Measurements from ENCODE around the gene LPAR1. TPM values are rescaled to one million over a fixed set of nuclear protein-coding genes. Genes with fewer than 3 reads are reported as not detected.

The LPAR1 gene
- total RNA-seq, 1 experiment from 2014 or later, result 11.0 TPM

- BruUV-seq (replicated peaks), result no TSS peak
- no peak overlapping the region for H3K27ac ChIP-seq (ENCODE audit: low read length)
- no peaks in the 10 kb centered on the region; the same call in 1 of the 2 replicates for H3K9me3 ChIP-seq (ENCODE audit: control insufficient read depth, insufficient read depth, low read depth, low read length)
- ChIA-PET CTCF (interaction anchor here (0.7 kb wide), 1 partner anchor 585 kb away, joined by 3 read pairs; no protein-coding TSS in a partner anchor), POLR2A (no interaction called here)
- in situ Hi-C loops (cut with HindIII; ENCODE audit: low pct_unique_long_range_greater_than_20kb, low sequenced_read_pairs), result no loop called here
- no peak for DNase-seq (ENCODE audit: low read depth, low spot score)
- intact Hi-C loops (cut with micrococcal nuclease; ENCODE audit: unreplicated experiment), result no loop called here
- no peak for ATAC-seq
- no peaks in the 10 kb centered on the region for H3K4me1 ChIP-seq (ENCODE audit: control insufficient read depth, insufficient read depth, low read length)
- TF ChIP-seq REST (IDR thresholded peaks at IDR 0.05; ENCODE audit: insufficient read depth in 1 of 2, low read depth in 2 of 2, low read length in 1 of 2) (no peak), POLR2AphosphoS5 (IDR thresholded peaks at IDR 0.05; ENCODE audit: low read depth, low read length) (no peak), CTCF (IDR thresholded peaks at IDR 0.05) (no peak), SIN3A (IDR thresholded peaks at IDR 0.05; ENCODE audit: borderline replicate concordance, insufficient read depth, low read depth, low read length) (no peak)
- H3K36me3 ChIP-seq (ENCODE audit: control insufficient read depth, insufficient read depth, low read length), result no peaks in the 10 kb centered on the region
- H3K27me3 ChIP-seq (ENCODE audit: control insufficient read depth, insufficient read depth, low read length), result no peaks in the 10 kb centered on the region
- no peak overlapping the region for H3K4me3 ChIP-seq (ENCODE audit: low read depth in 2 of 2, low read length in 2 of 2)
These were observed 139.9 kb downstream of the LPAR1 start for GRCh38 chr9:110898358-110898757.

GRCh38 chr9:110897943-110898342 lies 140.3 kb downstream of the LPAR1 start:
- H3K27me3 ChIP-seq (ENCODE audit: control insufficient read depth, insufficient read depth, low read length), result no peaks in the 10 kb centered on the region
- BruUV-seq (replicated peaks), result no TSS peak
- in situ Hi-C loops (cut with HindIII; ENCODE audit: low pct_unique_long_range_greater_than_20kb, low sequenced_read_pairs), result no loop called here
- H3K9me3 ChIP-seq (ENCODE audit: control insufficient read depth, insufficient read depth, low read depth, low read length), result no peaks in the 10 kb centered on the region; the same call in 1 of the 2 replicates
- intact Hi-C loops (cut with micrococcal nuclease; ENCODE audit: unreplicated experiment), result no loop called here
- ATAC-seq, result no peak
- no peaks in the 10 kb centered on the region for H3K4me1 ChIP-seq (ENCODE audit: control insufficient read depth, insufficient read depth, low read length)
- no peak for DNase-seq (ENCODE audit: low read depth, low spot score)
- H3K36me3 ChIP-seq (ENCODE audit: control insufficient read depth, insufficient read depth, low read length), result no peaks in the 10 kb centered on the region
- ChIA-PET CTCF (interaction anchor here (0.7 kb wide), 1 partner anchor 586 kb away, joined by 3 read pairs; no protein-coding TSS in a partner anchor), POLR2A (no interaction called here)
- H3K27ac ChIP-seq (ENCODE audit: low read length), result no peak overlapping the region
- TF ChIP-seq POLR2AphosphoS5 (IDR thresholded peaks at IDR 0.05; ENCODE audit: low read depth, low read length), result no peak
- no peak for TF ChIP-seq TCF7L2 (IDR thresholded peaks at IDR 0.05; ENCODE audit: low read depth, low read length)
- TF ChIP-seq CTCF (IDR thresholded peaks at IDR 0.05), result no peak
- no peak for TF ChIP-seq REST (IDR thresholded peaks at IDR 0.05; ENCODE audit: insufficient read depth in 1 of 2, low read depth in 2 of 2, low read length in 1 of 2)
- no peak for TF ChIP-seq SIN3A (IDR thresholded peaks at IDR 0.05; ENCODE audit: borderline replicate concordance, insufficient read depth, low read depth, low read length)
- H3K4me3 ChIP-seq (ENCODE audit: low read depth in 2 of 2, low read length in 2 of 2), result no peak overlapping the region

All from Panc1 (cell line).